Fibroblast of villous mesenchyme (primary cell): ENCODE measurements around the gene FAM124A. TPM values are rescaled to one million over a fixed set of nuclear protein-coding genes. Genes with fewer than 3 reads are reported as not detected.

Source experiments
- DNase-seq: peaks from one replicate; pipeline ENCODE4 v3.0.0-alpha.2; 2010; ENCODE audit warnings: low read depth
- H3K4me3 ChIP-seq: 2 replicates; pipeline ENCODE4 v1.5.1; 2011; ENCODE audit warnings: low read depth, mild to moderate bottlenecking, low read length
- CTCF ChIP-seq: IDR thresholded peaks from 2 replicates; pipeline ENCODE4 v1.5.1; 2012; ENCODE audit warnings: low read depth, mild to moderate bottlenecking, low read length; ENCODE audit not compliant: insufficient read depth
- total RNA-seq: library from RNA; depleted of rRNA; stranded (reverse); fragments of >200 nt; gene quantifications from 2 replicates; pipeline ENCODE4 v1.2.3, GENCODE V29; 2012

The FAM124A gene
- total RNA-seq, 1 donor = 25.0 TPM

- no peak overlapping the region for H3K4me3 ChIP-seq
- DNase-seq = no peak
- TF ChIP-seq CTCF = no peak
Observed at GRCh38 chr13:51180853-51181511, 41.2 kb upstream of the FAM124A start.

- DNase-seq = no peak
- H3K4me3 ChIP-seq = no peak overlapping the region
- no peak for TF ChIP-seq CTCF
Observed at GRCh38 chr13:51181786-51182383, 40.3 kb upstream of the FAM124A start.

- no peak for TF ChIP-seq CTCF
- no peak for DNase-seq
- no peak overlapping the region for H3K4me3 ChIP-seq
Observed at GRCh38 chr13:51191743-51192142, 30.5 kb upstream of the FAM124A start.

GRCh38 chr13:51192348-51192747 is 29.9 kb upstream of the FAM124A start:
- DNase-seq = no peak
- TF ChIP-seq CTCF = no peak
- no peak overlapping the region for H3K4me3 ChIP-seq

GRCh38 chr13:51193387-51193786 is 28.8 kb upstream of the FAM124A start:
- H3K4me3 ChIP-seq = no peak overlapping the region
- no peak for DNase-seq
- no peak for TF ChIP-seq CTCF

GRCh38 chr13:51194942-51195341 is 27.3 kb upstream of the FAM124A start:
- DNase-seq = no peak
- TF ChIP-seq CTCF = no peak
- H3K4me3 ChIP-seq = no peak overlapping the region

- no peak for DNase-seq
- no peak for TF ChIP-seq CTCF
- no peak overlapping the region for H3K4me3 ChIP-seq
Observed at GRCh38 chr13:51201886-51202285, 20.3 kb upstream of the FAM124A start.
